ENCODE measurements around the gene GAPDHS. TPM values are rescaled to one million over a fixed set of nuclear protein-coding genes. Genes with fewer than 3 reads are reported as not detected.

GAPDHS gene
- total RNA-seq, 2 donors from 2014 or later = 13.4 TPM; not detected in 1

GRCh38 chr19:35488677-35489076 is 44.6 kb upstream of the GAPDHS start:
- Histone ChIP-seq H3K27ac (no peak overlapping the region), H3K4me1 (replicated peaks) (no peaks in the 10 kb centered on the region), H3K36me3 (no peaks in the 10 kb centered on the region), H3K9me3 (no peaks in the 10 kb centered on the region), H3K4me3 (no peak overlapping the region), H3K27me3 (replicated peaks; ENCODE audit: insufficient read depth) (no peaks in the 10 kb centered on the region)
- DNase-seq (ENCODE audit: low spot score) = no peak
- intact Hi-C loops (cut with DNase I) = no loop called here
- 82% methylated on average over 16 of the region's 16 CpGs for WGBS
- TF ChIP-seq POLR2AphosphoS5 (IDR thresholded peaks at IDR 0.05) (no peak), CTCF (IDR thresholded peaks at IDR 0.05) (no peak), POLR2A (IDR thresholded peaks at IDR 0.05) (no peak)

GRCh38 chr19:35490364-35490763 is 42.9 kb upstream of the GAPDHS start, which contains the start of gene KRTDAP:
KRTDAP (minus strand) TSS chr19:35490464; CDS start chr19:35490442, 22 bp downstream.
- WGBS = 73% methylated on average over 9 of the region's 9 CpGs
- Histone ChIP-seq H3K4me1 (replicated peaks) (no peaks in the 10 kb centered on the region), H3K4me3 (no peak within 1 kb of the TSS), H3K9me3 (no peaks in the 10 kb centered on the region), H3K36me3 (no peaks in the 10 kb centered on the region), H3K27ac (no peak within 1 kb of the TSS), H3K27me3 (replicated peaks; ENCODE audit: insufficient read depth) (no peaks in the 10 kb centered on the region)
- TF ChIP-seq POLR2AphosphoS5 (IDR thresholded peaks at IDR 0.05) (no peak), POLR2A (IDR thresholded peaks at IDR 0.05) (no peak), CTCF (IDR thresholded peaks at IDR 0.05) (no peak)
- intact Hi-C loops (cut with DNase I) = loop anchor here (10.0 kb wide), 1 partner anchor 216 kb away; no protein-coding TSS in a partner anchor
- no peak for DNase-seq (ENCODE audit: low spot score)

- no peak for TF ChIP-seq CTCF (IDR thresholded peaks at IDR 0.05)
- TF ChIP-seq POLR2AphosphoS5 (IDR thresholded peaks at IDR 0.05) = peak; percentile 16
- TF ChIP-seq POLR2A (IDR thresholded peaks at IDR 0.05) = no peak
- 50% methylated on average over 9 of the region's 9 CpGs for WGBS
- intact Hi-C loops (cut with DNase I) = loop anchor here (10.0 kb wide), 1 partner anchor 217 kb away; no protein-coding TSS in a partner anchor
These were observed 41.4 kb upstream of the GAPDHS start for GRCh38 chr19:35491836-35492360.

GRCh38 chr19:35493971-35494370 is 39.3 kb upstream of the GAPDHS start:
- no peak overlapping the region for H3K4me3 ChIP-seq
- no peaks in the 10 kb centered on the region for H3K4me1 ChIP-seq (replicated peaks)
- no peaks in the 10 kb centered on the region for H3K36me3 ChIP-seq
- 68% methylated on average over 9 of the region's 9 CpGs for WGBS
- H3K27me3 ChIP-seq (replicated peaks; ENCODE audit: insufficient read depth) = no peaks in the 10 kb centered on the region
- H3K9me3 ChIP-seq = no peaks in the 10 kb centered on the region
- intact Hi-C loops (cut with DNase I) = loop anchor here (10.0 kb wide), 1 partner anchor 219 kb away; no protein-coding TSS in a partner anchor
- no peak for TF ChIP-seq POLR2AphosphoS5 (IDR thresholded peaks at IDR 0.05)
- no peak for TF ChIP-seq CTCF (IDR thresholded peaks at IDR 0.05)
- TF ChIP-seq POLR2A (IDR thresholded peaks at IDR 0.05) = no peak
- no peak overlapping the region for H3K27ac ChIP-seq
- DNase-seq (ENCODE audit: low spot score) = no peak

More at GRCh38 chr19:35491836-35492360, 41.4 kb upstream of the GAPDHS start:
- H3K27ac ChIP-seq = no peak overlapping the region
- no peak overlapping the region for H3K4me3 ChIP-seq
- DNase-seq (ENCODE audit: low spot score) = peak; percentile 24
- no peaks in the 10 kb centered on the region for H3K9me3 ChIP-seq
- no peaks in the 10 kb centered on the region for H3K4me1 ChIP-seq (replicated peaks)
- no peaks in the 10 kb centered on the region for H3K27me3 ChIP-seq (replicated peaks; ENCODE audit: insufficient read depth)
- H3K36me3 ChIP-seq = no peaks in the 10 kb centered on the region
